ES-I3 (cell line): ENCODE measurements around the gene WBP1L.

Experiments used
- H3K36me3 ChIP-seq: 2 replicates; pipeline ENCODE4 v1.6.1; 2013; ENCODE audit warnings: mild to moderate bottlenecking, low read length, control low read depth, moderate library complexity; ENCODE audit not compliant: insufficient read depth
- H3K4me1 ChIP-seq: 2 replicates; pipeline ENCODE4 v1.6.1; 2013; ENCODE audit warnings: mild to moderate bottlenecking, control low read depth, low read length; ENCODE audit not compliant: insufficient read depth
- H3K9ac ChIP-seq: 2 replicates; pipeline ENCODE4 v1.6.1; 2013; ENCODE audit warnings: low read depth, mild to moderate bottlenecking, low read length, moderate library complexity
- H3K9me3 ChIP-seq: 2 replicates; pipeline ENCODE4 v1.6.1; 2013; ENCODE audit warnings: mild to moderate bottlenecking, low read length, moderate library complexity; ENCODE audit not compliant: control insufficient read depth, insufficient read depth

Gene WBP1L

DNA sequence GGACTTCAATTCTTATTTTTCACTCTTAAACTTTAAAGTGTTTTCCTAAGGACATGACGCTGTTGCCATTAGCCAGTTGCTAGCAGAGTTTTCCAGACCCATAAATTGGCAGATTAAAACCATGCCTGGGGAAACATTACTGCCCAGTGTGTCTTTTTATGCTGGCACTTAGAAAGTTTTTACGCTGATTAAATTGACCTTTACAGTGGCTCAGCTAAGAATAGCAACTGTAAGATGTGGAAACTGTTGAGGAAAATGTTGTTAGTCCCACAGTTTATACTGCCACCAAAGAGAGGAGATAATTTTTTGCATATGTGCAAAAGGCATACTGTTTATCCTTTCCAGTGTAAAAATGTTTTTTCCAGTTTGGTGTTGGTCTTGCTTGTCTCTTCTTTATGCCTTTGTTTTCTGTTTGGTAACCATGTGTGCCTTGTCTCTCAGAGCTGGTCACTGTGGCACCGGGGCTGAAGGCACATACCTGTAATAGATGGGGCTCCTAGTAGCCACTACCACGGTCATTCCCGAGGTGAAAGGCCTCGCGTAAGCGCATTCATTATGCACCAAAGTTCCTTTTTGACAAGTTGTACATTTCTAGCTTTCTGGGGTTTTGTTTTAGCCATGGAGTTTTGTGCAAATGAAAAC lies 48.1 kb downstream of the WBP1L start:
- H3K36me3 ChIP-seq, result no peaks in the 10 kb centered on the region
- no peaks in the 10 kb centered on the region for H3K4me1 ChIP-seq
- no peak overlapping the region for H3K9ac ChIP-seq
- no peaks in the 10 kb centered on the region for H3K9me3 ChIP-seq

DNA sequence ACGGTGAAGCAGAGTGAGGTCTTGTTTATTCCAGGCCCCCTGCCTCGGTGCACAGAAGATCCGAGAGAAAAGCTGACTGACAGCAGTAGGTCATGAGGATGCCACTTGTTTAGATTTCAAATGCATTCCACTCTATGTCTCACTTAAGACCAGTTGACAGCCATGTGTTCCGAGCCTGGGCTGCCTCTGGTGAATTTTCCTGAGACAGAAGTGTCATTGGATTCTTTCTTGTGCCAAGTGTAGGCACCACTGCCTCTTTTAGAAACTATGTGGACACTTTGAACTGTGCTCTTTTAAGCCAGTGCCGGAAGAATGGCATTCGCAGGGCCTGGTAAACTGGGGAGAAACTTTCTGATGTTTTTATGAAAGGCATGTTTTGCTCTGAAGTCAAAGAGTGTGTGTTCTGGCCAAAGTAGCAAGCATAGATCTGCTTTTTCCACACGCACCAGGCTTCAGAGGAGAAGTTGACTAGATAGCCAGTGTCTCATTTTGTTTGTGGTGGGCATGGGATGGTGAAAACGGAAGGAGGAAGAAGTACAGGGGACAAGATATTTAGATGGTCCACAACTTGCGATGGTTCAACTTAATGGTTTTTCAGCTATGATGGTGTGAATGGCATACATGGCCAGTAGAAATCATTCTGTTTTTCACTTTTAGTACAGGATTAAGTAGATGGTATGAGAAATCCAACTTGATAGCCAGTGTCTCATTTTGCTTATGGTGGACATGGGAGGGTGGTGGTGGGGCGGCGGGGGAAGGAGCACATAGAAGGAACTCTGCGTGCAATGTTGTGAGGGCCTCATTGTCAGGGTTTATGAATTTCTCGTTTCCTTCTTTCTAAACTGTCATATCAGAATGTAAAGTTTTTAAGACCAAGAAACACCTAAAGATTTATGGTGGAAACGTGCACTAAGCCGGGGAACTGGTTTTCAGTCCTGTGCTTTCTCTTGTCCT lies 52.0 kb downstream of the WBP1L start:
- H3K36me3 ChIP-seq, result peaks cover 3% of the 10 kb centered on the region; the same call in 1 of the 2 replicates
- H3K9me3 ChIP-seq, result no peaks in the 10 kb centered on the region
- H3K4me1 ChIP-seq, result peaks cover 12% of the 10 kb centered on the region
- no peak overlapping the region for H3K9ac ChIP-seq

DNA sequence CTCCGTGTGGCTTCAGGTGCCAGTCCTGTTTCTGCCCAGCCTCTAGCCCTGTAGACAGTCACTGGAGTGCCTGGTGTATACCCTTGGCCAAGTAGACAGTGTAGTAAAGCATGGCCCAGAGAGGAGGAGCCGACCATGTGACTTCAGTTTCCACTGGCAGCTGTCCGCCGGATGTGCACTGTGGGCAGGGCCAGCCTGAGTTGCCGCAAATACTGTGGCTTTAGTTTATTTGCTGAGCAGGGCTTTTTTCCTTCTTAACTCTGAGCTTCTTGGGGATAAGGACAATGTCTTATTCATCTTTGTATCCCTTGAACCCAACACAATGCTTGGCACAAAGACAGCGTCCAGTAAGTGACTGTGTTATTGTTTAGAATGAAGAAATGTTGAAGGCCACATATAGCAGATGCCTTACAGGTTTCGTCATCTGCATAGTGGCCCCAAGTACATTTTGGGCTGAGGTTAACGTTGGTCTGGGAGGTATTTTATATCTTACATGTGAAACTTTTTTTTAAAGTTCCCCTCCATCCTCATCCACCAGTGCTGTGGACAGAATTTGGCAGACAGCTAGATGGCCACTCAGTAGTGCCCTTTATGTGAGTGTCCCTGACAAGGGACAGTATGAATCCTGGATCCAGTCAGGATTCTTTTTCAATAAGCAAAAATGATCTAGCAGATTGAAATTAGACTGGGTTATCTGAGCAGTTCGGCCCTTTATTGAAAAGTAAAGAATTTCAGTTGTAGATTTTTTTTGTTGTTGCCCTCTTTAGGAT lies 52.8 kb downstream of the WBP1L start:
- peaks cover 21% of the 10 kb centered on the region for H3K4me1 ChIP-seq
- no peak overlapping the region for H3K9ac ChIP-seq
- peaks cover 3% of the 10 kb centered on the region; the same call in 1 of the 2 replicates for H3K36me3 ChIP-seq
- H3K9me3 ChIP-seq, result no peaks in the 10 kb centered on the region

DNA sequence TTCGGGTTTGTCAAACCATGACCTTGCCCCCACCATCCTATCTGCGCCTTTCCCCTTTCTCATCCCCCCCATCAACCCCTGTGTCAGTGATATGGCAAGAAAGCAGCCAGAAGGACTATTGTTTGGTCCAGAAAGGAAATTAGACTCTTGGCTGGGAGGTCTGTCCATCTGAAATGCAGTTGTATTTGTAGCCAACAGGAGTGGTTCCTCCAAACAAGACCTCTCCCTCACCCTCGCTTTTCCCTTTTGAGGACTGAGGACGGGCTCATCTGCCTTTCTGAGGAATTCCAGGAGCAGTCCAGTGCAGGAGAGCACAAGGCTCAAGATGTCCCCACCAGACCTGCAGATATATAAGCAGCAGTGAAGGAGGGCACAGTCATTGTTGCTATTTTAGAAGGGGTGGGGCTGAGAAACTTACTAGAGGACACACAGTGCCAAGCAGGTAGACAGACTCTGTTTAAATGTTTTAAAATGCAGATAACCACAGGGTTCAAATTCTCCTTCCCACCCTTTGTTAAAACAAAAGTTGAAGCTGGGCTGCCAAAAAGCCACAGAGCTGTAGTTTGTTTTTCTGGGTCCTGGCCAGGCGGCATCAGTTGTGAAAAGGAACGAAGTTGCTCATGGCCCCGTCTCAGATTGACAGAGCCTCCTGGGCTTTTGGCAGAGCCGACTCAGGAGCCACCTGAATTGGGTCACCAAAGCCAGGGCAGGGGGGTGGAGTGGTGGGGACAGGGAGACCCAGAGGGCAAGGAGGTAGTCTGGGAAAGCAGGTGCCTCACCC lies 56.1 kb downstream of the WBP1L start:
- Histone ChIP-seq H3K4me1 (peaks cover 37% of the 10 kb centered on the region), H3K36me3 (peaks cover 3% of the 10 kb centered on the region; the same call in 1 of the 2 replicates), H3K9me3 (no peaks in the 10 kb centered on the region; the same call in 1 of the 2 replicates), H3K9ac (no peak overlapping the region)

DNA sequence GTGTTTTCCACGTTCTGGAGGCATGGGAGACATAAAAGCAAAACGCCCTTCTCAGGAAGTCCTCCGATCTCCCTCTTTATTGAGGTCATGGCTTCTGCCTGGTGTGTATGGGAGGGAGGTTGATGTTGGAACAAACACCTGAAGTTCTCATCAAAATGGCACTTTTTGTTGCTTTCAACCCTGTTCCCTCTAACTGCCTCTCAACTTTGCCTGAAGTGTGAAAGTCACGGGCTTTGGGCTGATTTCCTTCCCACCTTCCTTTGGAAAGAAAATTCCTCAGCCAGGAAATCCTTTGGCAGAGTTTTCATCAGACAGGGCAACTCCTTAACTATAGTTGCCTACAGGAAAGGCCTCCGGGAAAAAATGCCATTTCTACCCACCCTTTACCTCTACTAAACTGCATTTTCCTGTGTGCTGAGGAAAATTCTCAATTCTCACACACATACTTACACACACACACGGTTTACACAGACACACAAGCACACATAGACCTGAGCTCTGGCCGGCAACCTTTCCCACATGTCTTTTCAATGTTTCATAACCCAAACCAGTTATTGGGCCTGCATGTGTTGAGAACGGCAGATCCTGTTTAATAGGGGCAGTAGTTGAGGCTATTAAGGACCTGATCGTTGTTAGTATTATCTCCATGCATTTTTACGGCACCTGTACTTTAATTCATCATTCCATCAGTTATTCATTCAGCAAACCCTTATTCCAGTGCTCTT lies 57.0 kb downstream of the WBP1L start:
- peaks cover 37% of the 10 kb centered on the region for H3K4me1 ChIP-seq
- H3K36me3 ChIP-seq, result peaks cover 3% of the 10 kb centered on the region; the same call in 1 of the 2 replicates
- H3K9me3 ChIP-seq, result no peaks in the 10 kb centered on the region; the same call in 1 of the 2 replicates
- no peak overlapping the region for H3K9ac ChIP-seq

DNA sequence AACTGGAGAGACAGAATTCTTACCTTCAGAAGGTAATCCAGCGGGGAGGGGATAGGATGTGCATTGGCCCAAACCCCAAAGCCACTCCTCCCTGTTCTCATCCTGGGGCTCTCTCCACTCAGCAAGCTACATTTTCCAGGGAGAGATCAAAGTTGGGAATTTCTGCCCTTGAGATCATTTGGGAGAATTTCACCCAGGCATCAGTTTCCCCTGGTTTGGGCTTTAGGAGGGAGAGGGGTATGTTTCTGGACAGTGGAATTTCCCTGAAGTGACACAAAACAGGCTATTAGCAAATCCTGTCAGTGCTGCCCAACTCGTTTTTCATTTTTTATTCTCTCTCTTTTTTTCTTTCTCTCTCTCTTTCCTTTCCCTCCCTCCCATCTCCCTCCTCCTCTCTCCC lies 57.7 kb downstream of the WBP1L start:
- H3K36me3 ChIP-seq, result peaks cover 3% of the 10 kb centered on the region; the same call in 1 of the 2 replicates
- no peak overlapping the region; the same call in 1 of the 2 replicates for H3K9ac ChIP-seq
- H3K4me1 ChIP-seq, result peaks cover 37% of the 10 kb centered on the region
- H3K9me3 ChIP-seq, result no peaks in the 10 kb centered on the region; the same call in 1 of the 2 replicates

DNA sequence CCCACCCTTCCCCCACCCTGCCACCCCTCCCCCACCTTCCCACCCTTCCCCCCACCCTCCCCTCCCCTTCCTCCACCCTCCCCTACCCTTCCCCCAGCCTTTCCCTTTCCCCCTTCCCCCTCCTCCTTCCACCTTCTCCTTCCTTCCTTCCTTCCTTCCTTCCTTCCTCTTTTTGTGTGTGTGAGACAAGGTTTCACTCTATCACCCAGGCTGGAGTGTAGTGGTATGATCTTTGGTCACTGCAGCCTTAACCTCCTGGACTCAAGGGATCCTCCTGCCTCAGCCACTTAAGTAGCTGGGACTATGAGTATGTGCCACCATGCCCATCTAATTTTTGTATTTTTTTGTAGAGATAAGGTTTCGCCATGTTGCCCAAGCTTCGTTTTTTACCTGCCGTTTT lies 58.2 kb downstream of the WBP1L start:
- peaks cover 3% of the 10 kb centered on the region; the same call in 1 of the 2 replicates for H3K36me3 ChIP-seq
- H3K4me1 ChIP-seq, result peaks cover 37% of the 10 kb centered on the region
- H3K9ac ChIP-seq, result no peak overlapping the region
- H3K9me3 ChIP-seq, result no peaks in the 10 kb centered on the region; the same call in 1 of the 2 replicates

DNA sequence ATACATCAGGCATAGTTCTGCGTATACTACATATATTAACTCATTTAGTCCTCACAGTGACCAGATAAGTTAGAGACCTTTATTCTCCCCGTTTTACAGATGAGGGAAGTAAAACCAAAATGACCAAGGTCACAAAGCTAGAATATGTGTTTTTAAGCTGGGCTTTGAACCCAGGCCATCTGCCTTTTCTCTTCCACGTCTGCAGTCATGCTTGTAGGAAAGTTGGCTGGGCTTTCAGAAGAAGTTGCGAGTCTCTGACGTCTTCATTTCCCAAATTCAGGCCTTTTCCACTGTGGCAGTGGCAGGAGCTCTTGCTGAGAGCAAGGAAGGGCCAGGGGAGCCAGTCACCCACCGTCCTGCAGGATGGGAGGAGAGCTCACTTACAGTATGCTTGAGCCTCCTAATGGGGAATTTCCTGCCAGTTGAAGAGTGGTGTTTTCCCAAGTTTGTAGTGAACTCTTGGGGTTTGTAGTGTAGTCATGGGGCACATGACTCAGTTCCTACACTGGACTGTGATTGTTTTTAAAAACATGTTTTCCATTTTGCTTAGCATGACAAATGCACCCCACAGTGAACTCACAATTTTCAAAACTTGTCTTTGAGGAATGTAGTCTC lies 59.3 kb downstream of the WBP1L start:
- H3K9ac ChIP-seq, result no peak overlapping the region; the same call in 1 of the 2 replicates
- H3K9me3 ChIP-seq, result no peaks in the 10 kb centered on the region; the same call in 1 of the 2 replicates
- peaks cover 37% of the 10 kb centered on the region for H3K4me1 ChIP-seq
- H3K36me3 ChIP-seq, result peaks cover 3% of the 10 kb centered on the region; the same call in 1 of the 2 replicates

DNA sequence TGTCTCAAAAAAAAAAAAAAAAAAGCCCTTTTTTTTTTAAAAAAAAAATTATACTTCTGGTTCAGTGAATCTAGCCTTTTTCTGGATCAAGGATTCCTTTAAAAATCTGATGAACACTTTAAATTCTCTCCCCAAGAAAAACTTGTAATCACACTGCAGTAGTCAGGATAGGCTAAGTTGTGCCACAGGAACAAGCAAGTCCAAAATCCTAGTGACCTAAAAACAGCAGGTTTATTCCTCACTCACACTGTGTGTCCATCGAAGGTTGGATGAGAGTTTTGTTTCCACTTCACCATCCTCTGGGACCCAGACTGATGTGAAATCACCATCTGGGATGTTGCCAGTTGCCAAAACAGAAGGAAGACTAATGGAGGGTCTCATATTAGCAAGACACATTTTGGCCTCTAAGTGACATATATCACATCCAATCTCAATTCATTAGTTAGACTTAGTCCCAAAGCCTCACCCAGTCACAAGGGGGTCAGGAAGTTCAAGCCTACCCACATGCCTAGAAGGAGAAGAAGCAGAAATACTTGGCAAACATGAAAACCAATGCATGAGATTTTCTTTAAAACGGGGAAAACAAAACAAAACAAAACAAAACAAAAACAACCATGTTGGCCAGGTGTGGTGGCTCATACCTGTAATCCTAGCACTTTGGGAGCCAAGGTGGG lies 60.8 kb downstream of the WBP1L start:
- Histone ChIP-seq H3K36me3 (peaks cover 3% of the 10 kb centered on the region; the same call in 1 of the 2 replicates), H3K4me1 (peaks cover 45% of the 10 kb centered on the region), H3K9me3 (no peaks in the 10 kb centered on the region; the same call in 1 of the 2 replicates), H3K9ac (no peak overlapping the region)

DNA sequence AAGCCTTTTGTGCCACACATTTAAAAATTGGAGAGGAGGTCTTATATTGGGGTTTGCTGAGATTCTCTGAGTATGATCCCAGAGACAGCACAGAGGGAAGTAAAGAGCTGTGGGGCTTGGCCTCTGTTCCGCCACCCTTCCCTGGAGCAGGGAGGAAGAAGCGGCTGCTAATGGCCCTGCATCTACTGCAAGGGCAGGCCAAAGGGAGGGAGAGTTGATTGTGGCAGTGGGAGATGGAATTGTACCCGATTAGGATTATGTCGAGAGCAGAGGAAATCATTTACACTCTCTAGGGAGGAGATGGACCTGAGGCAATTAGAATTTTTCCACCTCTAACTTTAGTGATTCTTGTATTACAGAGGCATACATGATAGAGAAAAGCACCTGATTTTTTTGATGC lies 64.6 kb downstream of the WBP1L start:
- peaks cover 4% of the 10 kb centered on the region; the same call in 1 of the 2 replicates for H3K36me3 ChIP-seq
- H3K4me1 ChIP-seq, result peaks cover 9% of the 10 kb centered on the region; the same call in 1 of the 2 replicates
- H3K9ac ChIP-seq, result no peak overlapping the region; the same call in 1 of the 2 replicates
- H3K9me3 ChIP-seq, result no peaks in the 10 kb centered on the region; the same call in 1 of the 2 replicates

DNA sequence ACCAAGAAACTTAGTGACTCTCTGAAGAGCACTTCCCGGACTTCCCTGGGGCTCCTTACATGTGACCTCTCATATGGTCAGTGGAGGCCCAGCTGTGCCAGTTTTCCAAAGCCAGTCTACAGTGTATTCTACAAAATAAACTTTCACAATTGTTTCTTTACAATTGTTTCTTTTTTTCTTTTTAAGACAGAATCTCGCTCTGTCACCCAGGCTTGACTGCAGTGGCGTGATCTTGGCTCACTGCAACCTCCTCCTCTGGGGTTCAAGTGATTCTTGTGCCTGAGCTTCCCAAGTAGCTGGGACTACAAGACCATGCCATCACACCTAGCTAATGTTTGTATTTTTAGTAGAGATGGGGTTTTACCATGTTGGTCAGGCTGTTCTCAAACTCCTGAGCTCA lies 67.6 kb downstream of the WBP1L start:
- no peak overlapping the region for H3K9ac ChIP-seq
- no peaks in the 10 kb centered on the region for H3K9me3 ChIP-seq
- H3K4me1 ChIP-seq, result peaks cover 26% of the 10 kb centered on the region
- H3K36me3 ChIP-seq, result peaks cover 4% of the 10 kb centered on the region; the same call in 1 of the 2 replicates

DNA sequence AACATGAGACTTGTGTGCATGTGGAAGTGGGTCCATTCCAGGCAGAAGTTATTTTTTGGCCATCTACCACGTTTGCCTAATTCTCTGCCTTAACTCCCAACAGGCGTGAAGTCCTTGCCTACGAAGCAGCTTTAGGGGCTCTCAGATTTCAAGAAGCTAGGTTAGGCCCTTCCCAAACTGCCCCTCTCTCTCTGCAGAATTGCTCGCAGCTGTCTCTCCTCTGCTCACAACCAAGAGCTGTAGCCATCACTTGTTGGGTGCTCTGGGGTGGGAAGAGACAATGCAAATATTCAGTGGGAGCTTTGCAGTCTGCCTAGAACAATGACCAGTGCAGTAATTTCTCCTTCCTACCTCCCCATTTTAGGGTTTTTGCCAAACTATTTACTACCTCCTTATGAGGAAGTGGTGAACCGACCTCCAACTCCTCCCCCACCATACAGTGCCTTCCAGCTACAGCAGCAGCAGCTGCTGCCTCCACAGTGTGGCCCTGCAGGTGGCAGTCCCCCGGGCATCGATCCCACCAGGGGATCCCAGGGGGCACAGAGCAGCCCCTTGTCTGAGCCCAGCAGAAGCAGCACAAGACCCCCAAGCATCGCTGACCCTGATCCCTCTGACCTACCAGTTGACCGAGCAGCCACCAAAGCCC lies 68.6 kb downstream of the WBP1L start:
- Histone ChIP-seq H3K9me3 (no peaks in the 10 kb centered on the region), H3K4me1 (peaks cover 27% of the 10 kb centered on the region), H3K36me3 (peaks cover 4% of the 10 kb centered on the region; the same call in 1 of the 2 replicates), H3K9ac (no peak overlapping the region)
